SH-SY5Y (cell line): ENCODE results near the gene TRIM17.

Source experiments
- GATA2 ChIP-seq: IDR thresholded peaks from 2 replicates; pipeline ENCODE4 v1.6.1; 2011; ENCODE audit warnings: mild to moderate bottlenecking, low read depth, low read length
- GATA3 ChIP-seq: IDR thresholded peaks from 2 replicates; pipeline ENCODE4 v1.6.1; 2011; ENCODE audit warnings: low read depth, mild to moderate bottlenecking, low read length, moderate library complexity

DNA sequence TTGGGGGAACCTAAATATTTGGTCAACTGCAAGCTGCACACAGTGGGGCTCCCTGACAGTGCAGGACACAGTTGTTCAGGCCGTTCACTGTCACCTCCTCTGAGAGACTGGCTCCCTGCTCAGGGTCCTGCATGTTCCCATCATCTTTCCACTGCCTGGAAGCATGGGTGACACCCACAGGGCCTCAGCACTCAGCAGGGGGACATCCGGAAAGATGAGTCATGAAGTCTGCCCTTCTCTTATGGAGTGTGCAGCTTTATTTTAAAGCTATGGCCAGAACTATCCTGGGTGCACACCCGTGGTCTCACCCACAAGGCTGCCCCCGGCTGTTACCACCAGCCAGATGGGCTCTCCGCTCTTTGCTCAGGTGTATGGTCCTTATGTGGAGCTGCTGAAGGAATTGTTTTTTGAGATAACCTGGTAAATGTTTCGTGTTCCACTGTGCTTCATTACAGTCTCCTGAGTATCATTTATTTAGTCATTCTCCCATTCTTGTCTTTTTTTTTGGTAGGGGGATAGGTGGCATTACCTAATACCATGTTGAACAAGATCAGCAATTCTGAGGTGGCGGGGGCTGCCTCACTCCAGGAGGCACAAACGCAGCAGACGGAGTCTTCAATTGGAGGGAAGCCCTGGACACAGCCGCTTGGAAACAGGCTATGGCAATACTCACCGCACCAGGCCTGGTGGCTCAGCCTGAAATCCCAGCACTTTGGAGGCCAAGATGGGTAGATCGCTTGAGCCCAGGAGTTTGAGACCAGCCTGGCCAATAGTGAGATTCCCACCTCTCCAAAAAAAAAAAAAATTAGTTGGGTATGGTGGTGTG lies 24.3 kb downstream of the TRIM17 start:
- TF ChIP-seq GATA2 (no peak), GATA3 (no peak)
